ENCODE data around the gene ALKBH2.

The ALKBH2 gene

DNA sequence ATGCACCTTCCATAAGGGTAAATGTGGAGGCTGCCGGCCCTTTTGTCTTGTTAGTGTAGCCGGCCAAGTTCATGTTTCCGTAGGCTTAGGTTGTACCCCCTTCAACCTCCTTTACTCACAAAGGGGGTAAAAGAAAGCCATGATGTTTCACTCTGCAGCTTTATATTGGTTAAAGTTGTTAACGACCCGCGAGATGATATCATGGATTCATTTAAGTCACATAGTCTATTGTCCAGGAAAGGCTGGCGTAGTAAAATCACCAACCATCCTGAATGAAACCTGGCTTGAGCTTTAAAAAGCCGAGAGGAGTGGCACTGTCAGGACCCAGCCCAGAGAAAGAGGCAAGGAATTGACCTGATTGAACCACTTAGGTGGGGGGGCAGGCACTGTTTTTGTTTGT, 5.4 kb upstream of the ALKBH2 start:
- peaks cover 47% of the 10 kb centered on the region for H3K36me3 Mint-ChIP-seq (ENCODE audit: low read depth)
- peak overlapping the region; percentile 88 for H3K4me3 Mint-ChIP-seq
- peak overlapping the region; percentile 79 for H3K27ac Mint-ChIP-seq
- no peaks in the 10 kb centered on the region for H3K9me3 Mint-ChIP-seq
- no peaks in the 10 kb centered on the region for H3K27me3 Mint-ChIP-seq
- peaks cover 24% of the 10 kb centered on the region for H3K4me1 Mint-ChIP-seq (ENCODE audit: low read depth)

DNA sequence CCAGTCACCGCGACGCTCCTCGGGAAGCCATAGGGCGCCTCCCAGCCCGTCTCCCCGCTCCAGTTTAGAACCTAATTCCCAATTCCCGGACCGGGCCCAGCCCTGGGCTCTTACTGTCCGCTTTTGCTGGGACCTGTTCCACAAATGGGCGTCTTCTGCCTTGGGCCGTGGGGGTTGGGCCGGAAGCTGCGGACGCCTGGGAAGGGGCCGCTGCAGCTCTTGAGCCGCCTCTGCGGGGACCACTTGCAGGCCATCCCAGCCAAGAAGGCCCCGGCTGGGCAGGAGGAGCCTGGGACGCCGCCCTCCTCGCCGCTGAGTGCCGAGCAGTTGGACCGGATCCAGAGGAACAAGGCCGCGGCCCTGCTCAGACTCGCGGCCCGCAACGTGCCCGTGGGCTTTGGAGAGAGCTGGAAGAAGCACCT, 4.9 kb upstream of the ALKBH2 start:
- Mint-ChIP-seq H3K36me3 (ENCODE audit: low read depth) (peaks cover 42% of the 10 kb centered on the region), H3K27me3 (no peaks in the 10 kb centered on the region), H3K9me3 (no peaks in the 10 kb centered on the region), H3K27ac (peak overlapping the region; percentile 79), H3K4me3 (peak overlapping the region; percentile 88), H3K4me1 (ENCODE audit: low read depth) (peaks cover 29% of the 10 kb centered on the region)

GRCh38 chr12:109097435-109098182, 4.3 kb upstream of the ALKBH2 start, which contains the start of gene UNG:
Gene UNG, plus strand, starts transcription at chr12:109097597. Its CDS starts 83 bp downstream, at chr12:109097680.
- H3K27ac Mint-ChIP-seq: peak within 1 kb of the TSS; percentile 92
- H3K36me3 Mint-ChIP-seq (ENCODE audit: low read depth): peaks cover 40% of the 10 kb centered on the region
- no peaks in the 10 kb centered on the region for H3K9me3 Mint-ChIP-seq
- peaks cover 35% of the 10 kb centered on the region for H3K4me1 Mint-ChIP-seq (ENCODE audit: low read depth)
- H3K27me3 Mint-ChIP-seq: no peaks in the 10 kb centered on the region
- H3K4me3 Mint-ChIP-seq: peak within 1 kb of the TSS; percentile 88

- H3K36me3 Mint-ChIP-seq (ENCODE audit: low read depth): peaks cover 41% of the 10 kb centered on the region
- peak overlapping the region; percentile 88 for H3K4me3 Mint-ChIP-seq
- H3K27me3 Mint-ChIP-seq: no peaks in the 10 kb centered on the region
- H3K9me3 Mint-ChIP-seq: no peaks in the 10 kb centered on the region
- H3K27ac Mint-ChIP-seq: no peak overlapping the region
- peaks cover 40% of the 10 kb centered on the region for H3K4me1 Mint-ChIP-seq (ENCODE audit: low read depth)
Observed at GRCh38 chr12:109097140-109097434, 3.8 kb upstream of the ALKBH2 start.

- Mint-ChIP-seq H3K36me3 (ENCODE audit: low read depth) (peaks cover 27% of the 10 kb centered on the region), H3K4me1 (ENCODE audit: low read depth) (peaks cover 37% of the 10 kb centered on the region), H3K4me3 (peak overlapping the region; percentile 87), H3K9me3 (no peaks in the 10 kb centered on the region), H3K27ac (peak overlapping the region; percentile 89), H3K27me3 (no peaks in the 10 kb centered on the region)
Observed at GRCh38 chr12:109092497-109093021, 713 bp downstream of the ALKBH2 start.

DNA sequence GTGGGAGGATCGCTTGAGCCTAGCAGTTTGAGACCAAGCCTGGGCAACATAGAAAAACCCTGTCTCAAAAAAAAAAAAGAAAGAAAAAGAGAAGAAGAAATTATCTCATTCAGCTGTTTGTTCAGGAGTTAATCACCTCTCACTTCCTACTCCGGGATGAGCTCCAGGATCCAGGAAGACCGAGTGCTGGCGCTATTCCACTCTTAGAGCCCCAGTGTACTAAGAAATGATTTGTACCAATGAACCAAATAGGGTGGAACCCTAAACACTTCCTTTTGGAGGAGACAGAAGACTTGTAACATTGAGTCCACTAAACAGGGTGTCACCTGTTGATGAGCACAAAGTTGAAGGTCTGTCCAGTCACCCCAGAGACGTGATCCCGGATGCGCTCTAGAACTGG, 3.6 kb downstream of the ALKBH2 start:
- Mint-ChIP-seq H3K36me3 (ENCODE audit: low read depth) (peaks cover 38% of the 10 kb centered on the region), H3K27ac (peak overlapping the region; percentile 56), H3K9me3 (no peaks in the 10 kb centered on the region), H3K4me3 (no peak overlapping the region), H3K27me3 (no peaks in the 10 kb centered on the region), H3K4me1 (ENCODE audit: low read depth) (peaks cover 37% of the 10 kb centered on the region)

DNA sequence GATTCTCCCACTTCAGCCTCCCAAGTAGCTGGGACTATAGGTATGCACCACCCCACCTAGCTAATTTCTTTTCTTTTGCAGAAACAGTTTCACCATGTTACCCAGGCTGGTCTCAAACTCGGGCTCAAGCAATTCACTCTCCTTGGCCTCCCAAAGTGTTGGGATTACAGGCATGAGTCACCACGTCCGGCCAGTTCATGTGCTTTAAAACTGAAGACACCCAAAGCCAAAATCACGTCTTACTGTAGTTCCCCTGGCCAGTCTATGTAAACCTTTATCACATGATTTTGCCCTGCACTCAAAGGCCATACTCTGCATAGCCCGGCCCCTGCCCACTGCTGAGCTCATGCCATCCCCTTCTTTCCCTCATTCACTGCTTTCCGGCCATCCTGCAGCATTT, 4.5 kb downstream of the ALKBH2 start:
- peaks cover 38% of the 10 kb centered on the region for H3K36me3 Mint-ChIP-seq (ENCODE audit: low read depth)
- H3K27ac Mint-ChIP-seq: no peak overlapping the region
- no peaks in the 10 kb centered on the region for H3K9me3 Mint-ChIP-seq
- H3K4me3 Mint-ChIP-seq: no peak overlapping the region
- peaks cover 36% of the 10 kb centered on the region for H3K4me1 Mint-ChIP-seq (ENCODE audit: low read depth)
- H3K27me3 Mint-ChIP-seq: no peaks in the 10 kb centered on the region

GRCh38 chr12:109087250-109087649, 6.0 kb downstream of the ALKBH2 start:
- Mint-ChIP-seq H3K4me3 (no peak overlapping the region), H3K4me1 (ENCODE audit: low read depth) (peaks cover 20% of the 10 kb centered on the region), H3K36me3 (ENCODE audit: low read depth) (peaks cover 41% of the 10 kb centered on the region), H3K27ac (peak overlapping the region; percentile 12), H3K9me3 (no peaks in the 10 kb centered on the region), H3K27me3 (no peaks in the 10 kb centered on the region)

DNA sequence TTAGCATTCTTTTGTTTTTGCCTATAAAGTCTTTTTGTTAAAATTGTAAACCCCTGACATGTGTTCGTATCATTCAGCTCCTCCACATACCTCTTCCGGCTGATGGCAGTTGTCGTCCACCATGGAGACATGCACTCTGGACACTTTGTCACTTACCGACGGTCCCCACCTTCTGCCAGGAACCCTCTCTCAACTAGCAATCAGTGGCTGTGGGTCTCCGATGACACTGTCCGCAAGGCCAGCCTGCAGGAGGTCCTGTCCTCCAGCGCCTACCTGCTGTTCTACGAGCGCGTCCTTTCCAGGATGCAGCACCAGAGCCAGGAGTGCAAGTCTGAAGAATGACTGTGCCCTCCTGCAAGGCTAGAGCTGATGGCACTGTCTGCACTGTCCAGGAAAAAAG, 7.7 kb downstream of the ALKBH2 start:
- Mint-ChIP-seq H3K27ac (no peak overlapping the region), H3K4me3 (no peak overlapping the region), H3K27me3 (no peaks in the 10 kb centered on the region), H3K9me3 (no peaks in the 10 kb centered on the region), H3K4me1 (ENCODE audit: low read depth) (peaks cover 4% of the 10 kb centered on the region), H3K36me3 (ENCODE audit: low read depth) (peaks cover 45% of the 10 kb centered on the region)

- H3K36me3 Mint-ChIP-seq (ENCODE audit: low read depth): peaks cover 51% of the 10 kb centered on the region
Observed at GRCh38 chr12:109084425-109084824, 8.8 kb downstream of the ALKBH2 start.

GRCh38 chr12:109082751-109083150, 10.5 kb downstream of the ALKBH2 start:
- H3K4me1 Mint-ChIP-seq (ENCODE audit: low read depth): no peaks in the 10 kb centered on the region
- H3K27me3 Mint-ChIP-seq: no peaks in the 10 kb centered on the region
- no peak overlapping the region for H3K27ac Mint-ChIP-seq
- no peak overlapping the region for H3K4me3 Mint-ChIP-seq
- peaks cover 55% of the 10 kb centered on the region for H3K36me3 Mint-ChIP-seq (ENCODE audit: low read depth)
- peaks cover 9% of the 10 kb centered on the region for H3K9me3 Mint-ChIP-seq

More at GRCh38 chr12:109084425-109084824, 8.8 kb downstream of the ALKBH2 start:
- no peaks in the 10 kb centered on the region for H3K4me1 Mint-ChIP-seq (ENCODE audit: low read depth)
- H3K9me3 Mint-ChIP-seq: peaks cover 3% of the 10 kb centered on the region
- H3K27ac Mint-ChIP-seq: no peak overlapping the region
- no peak overlapping the region for H3K4me3 Mint-ChIP-seq
- H3K27me3 Mint-ChIP-seq: no peaks in the 10 kb centered on the region

DNA sequence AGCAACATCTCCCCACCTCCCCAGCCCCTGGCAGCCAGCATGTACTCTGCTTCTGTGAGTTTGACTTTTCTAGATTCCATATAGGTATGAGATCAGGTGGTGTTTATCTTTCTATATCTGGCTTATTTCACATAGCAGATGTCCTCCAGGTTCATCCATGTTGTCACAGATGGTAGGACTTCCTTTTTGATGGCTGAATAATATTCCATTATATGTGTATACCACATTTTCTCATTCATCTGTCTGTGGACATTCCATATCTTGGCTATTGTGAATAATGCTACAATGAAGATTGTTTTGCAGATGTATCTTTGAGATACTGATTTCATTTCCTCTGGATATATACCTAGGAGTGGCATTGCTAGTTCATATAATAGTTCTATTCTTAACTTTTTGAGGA, 18.4 kb downstream of the ALKBH2 start:
- Mint-ChIP-seq H3K27me3 (no peaks in the 10 kb centered on the region), H3K36me3 (ENCODE audit: low read depth) (peaks cover 65% of the 10 kb centered on the region), H3K4me1 (ENCODE audit: low read depth) (no peaks in the 10 kb centered on the region), H3K27ac (no peak overlapping the region), H3K4me3 (no peak overlapping the region), H3K9me3 (peaks cover 15% of the 10 kb centered on the region)

DNA sequence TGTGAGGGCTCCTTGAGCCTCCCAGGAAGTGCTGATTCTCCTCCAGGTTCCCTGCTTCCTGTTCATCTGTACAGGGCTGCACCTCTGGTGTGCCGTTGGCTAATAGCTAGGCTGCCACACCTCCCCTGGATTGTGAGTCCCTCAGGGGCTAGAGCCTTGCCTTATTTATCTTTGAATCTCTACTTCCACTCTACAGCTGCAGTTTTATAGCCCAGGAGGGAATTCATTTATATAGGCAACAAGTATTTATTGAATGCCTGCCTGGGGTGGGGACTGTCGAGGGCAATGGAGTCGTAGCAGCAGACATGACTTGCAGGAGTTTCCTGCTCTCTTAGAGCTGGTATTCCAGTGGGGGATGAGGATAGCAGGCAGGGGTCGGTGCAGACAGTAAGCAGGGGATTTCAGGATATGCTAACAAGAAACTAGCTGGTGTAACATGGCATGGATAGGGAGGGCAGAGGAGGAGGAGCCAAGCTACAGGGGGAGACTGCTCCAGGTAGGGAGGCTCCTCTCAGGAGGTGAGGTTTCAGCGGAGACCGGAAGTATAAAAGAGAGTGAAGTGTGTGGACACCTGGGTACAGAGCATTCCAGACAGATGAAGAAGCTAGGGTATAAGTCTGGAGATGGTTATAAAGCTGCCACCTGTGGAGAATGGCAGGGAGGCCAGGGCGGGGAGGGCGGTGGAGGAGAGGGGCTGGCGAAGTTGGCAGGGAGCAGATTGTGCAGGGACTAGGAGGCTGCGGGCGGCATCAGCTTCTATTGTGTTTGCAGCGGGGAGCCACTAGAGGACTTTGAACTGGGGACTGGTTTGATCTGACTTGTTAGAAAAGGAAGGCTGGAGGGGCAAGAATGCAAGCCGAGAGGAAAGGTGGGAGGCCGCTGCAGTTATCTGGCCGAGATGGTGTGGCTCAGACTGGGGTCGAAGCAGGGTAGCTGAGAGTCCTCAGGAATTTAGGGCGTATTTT, 23.7 kb downstream of the ALKBH2 start:
- H3K9me3 Mint-ChIP-seq: peaks cover under 1% of the 10 kb centered on the region
- peaks cover 40% of the 10 kb centered on the region for H3K36me3 Mint-ChIP-seq (ENCODE audit: low read depth)
- no peak overlapping the region for H3K27ac Mint-ChIP-seq
- no peaks in the 10 kb centered on the region for H3K27me3 Mint-ChIP-seq
- H3K4me1 Mint-ChIP-seq (ENCODE audit: low read depth): no peaks in the 10 kb centered on the region
- H3K4me3 Mint-ChIP-seq: no peak overlapping the region

DNA sequence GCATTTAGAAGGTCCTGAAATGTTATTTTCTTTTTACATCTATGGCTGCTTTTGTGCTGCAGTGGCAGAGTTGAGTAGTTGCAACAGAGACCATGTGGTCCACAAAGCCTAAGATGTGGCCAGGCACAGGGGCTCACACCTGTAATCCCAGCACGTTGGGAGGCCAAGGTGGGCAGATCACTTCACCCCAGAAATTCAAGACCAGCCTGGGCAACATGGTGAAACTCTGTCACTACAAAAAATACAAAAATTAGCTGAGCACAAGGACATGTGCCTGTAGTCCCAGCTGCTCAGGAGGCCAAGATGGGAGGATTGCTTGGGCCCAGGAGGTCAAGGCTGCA, 27.4 kb downstream of the ALKBH2 start:
- Mint-ChIP-seq H3K4me1 (ENCODE audit: low read depth) (peaks cover 4% of the 10 kb centered on the region), H3K27me3 (no peaks in the 10 kb centered on the region), H3K36me3 (ENCODE audit: low read depth) (peaks cover 26% of the 10 kb centered on the region), H3K27ac (no peak overlapping the region), H3K4me3 (no peak overlapping the region), H3K9me3 (no peaks in the 10 kb centered on the region)
